Measurements from ENCODE around the gene FARP1.

FARP1 gene

GRCh38 chr13:98286799-98287198 lies 143.9 kb downstream of the FARP1 start:
- no peak for TF ChIP-seq SIN3A (IDR thresholded peaks at IDR 0.05; ENCODE audit: borderline replicate concordance, insufficient read depth, low read length)
- TF ChIP-seq FOXP2 (optimal IDR thresholded peaks at IDR 0.05; ENCODE audit: borderline replicate concordance, extremely low read depth, extremely low read length, insufficient read depth), result no peak
- TF ChIP-seq POLR2AphosphoS5 (IDR thresholded peaks at IDR 0.05; ENCODE audit: low read depth, low read length), result no peak
- TF ChIP-seq, protein P1, sequence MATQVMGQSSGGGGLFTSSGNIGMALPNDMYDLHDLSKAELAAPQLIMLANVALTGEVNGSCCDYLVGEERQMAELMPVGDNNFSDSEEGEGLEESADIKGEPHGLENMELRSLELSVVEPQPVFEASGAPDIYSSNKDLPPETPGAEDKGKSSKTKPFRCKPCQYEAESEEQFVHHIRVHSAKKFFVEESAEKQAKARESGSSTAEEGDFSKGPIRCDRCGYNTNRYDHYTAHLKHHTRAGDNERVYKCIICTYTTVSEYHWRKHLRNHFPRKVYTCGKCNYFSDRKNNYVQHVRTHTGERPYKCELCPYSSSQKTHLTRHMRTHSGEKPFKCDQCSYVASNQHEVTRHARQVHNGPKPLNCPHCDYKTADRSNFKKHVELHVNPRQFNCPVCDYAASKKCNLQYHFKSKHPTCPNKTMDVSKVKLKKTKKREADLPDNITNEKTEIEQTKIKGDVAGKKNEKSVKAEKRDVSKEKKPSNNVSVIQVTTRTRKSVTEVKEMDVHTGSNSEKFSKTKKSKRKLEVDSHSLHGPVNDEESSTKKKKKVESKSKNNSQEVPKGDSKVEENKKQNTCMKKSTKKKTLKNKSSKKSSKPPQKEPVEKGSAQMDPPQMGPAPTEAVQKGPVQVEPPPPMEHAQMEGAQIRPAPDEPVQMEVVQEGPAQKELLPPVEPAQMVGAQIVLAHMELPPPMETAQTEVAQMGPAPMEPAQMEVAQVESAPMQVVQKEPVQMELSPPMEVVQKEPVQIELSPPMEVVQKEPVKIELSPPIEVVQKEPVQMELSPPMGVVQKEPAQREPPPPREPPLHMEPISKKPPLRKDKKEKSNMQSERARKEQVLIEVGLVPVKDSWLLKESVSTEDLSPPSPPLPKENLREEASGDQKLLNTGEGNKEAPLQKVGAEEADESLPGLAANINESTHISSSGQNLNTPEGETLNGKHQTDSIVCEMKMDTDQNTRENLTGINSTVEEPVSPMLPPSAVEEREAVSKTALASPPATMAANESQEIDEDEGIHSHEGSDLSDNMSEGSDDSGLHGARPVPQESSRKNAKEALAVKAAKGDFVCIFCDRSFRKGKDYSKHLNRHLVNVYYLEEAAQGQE (IDR thresholded peaks at IDR 0.05; ENCODE audit: insufficient read depth in 1 of 2, low read depth in 2 of 2, low read length in 2 of 2), result no peak
- no peak for TF ChIP-seq TAF1 (IDR thresholded peaks at IDR 0.05; ENCODE audit: borderline replicate concordance, insufficient read depth, low read length)

- TF ChIP-seq POLR2AphosphoS5 (IDR thresholded peaks at IDR 0.05; ENCODE audit: low read depth, low read length) (no peak), SIN3A (IDR thresholded peaks at IDR 0.05; ENCODE audit: borderline replicate concordance, insufficient read depth, low read length) (no peak), TAF1 (IDR thresholded peaks at IDR 0.05; ENCODE audit: borderline replicate concordance, insufficient read depth, low read length) (no peak), FOXP2 (optimal IDR thresholded peaks at IDR 0.05; ENCODE audit: borderline replicate concordance, extremely low read depth, extremely low read length, insufficient read depth) (no peak)
- TF ChIP-seq, protein P1 (IDR thresholded peaks at IDR 0.05; ENCODE audit: insufficient read depth in 1 of 2, low read depth in 2 of 2, low read length in 2 of 2), result no peak
These were observed 145.3 kb downstream of the FARP1 start for GRCh38 chr13:98288211-98288610.

- TF ChIP-seq, protein P1 (IDR thresholded peaks at IDR 0.05; ENCODE audit: insufficient read depth in 1 of 2, low read depth in 2 of 2, low read length in 2 of 2), result no peak
- TF ChIP-seq FOXP2 (optimal IDR thresholded peaks at IDR 0.05; ENCODE audit: borderline replicate concordance, extremely low read depth, extremely low read length, insufficient read depth) (no peak), TAF1 (IDR thresholded peaks at IDR 0.05; ENCODE audit: borderline replicate concordance, insufficient read depth, low read length) (no peak), SIN3A (IDR thresholded peaks at IDR 0.05; ENCODE audit: borderline replicate concordance, insufficient read depth, low read length) (no peak), POLR2AphosphoS5 (IDR thresholded peaks at IDR 0.05; ENCODE audit: low read depth, low read length) (no peak)
These were observed 146.5 kb downstream of the FARP1 start for GRCh38 chr13:98289339-98289945.

GRCh38 chr13:98290261-98290660 lies 147.4 kb downstream of the FARP1 start:
- TF ChIP-seq TAF1 (IDR thresholded peaks at IDR 0.05; ENCODE audit: borderline replicate concordance, insufficient read depth, low read length) (no peak), POLR2AphosphoS5 (IDR thresholded peaks at IDR 0.05; ENCODE audit: low read depth, low read length) (no peak), FOXP2 (optimal IDR thresholded peaks at IDR 0.05; ENCODE audit: borderline replicate concordance, extremely low read depth, extremely low read length, insufficient read depth) (no peak), SIN3A (IDR thresholded peaks at IDR 0.05; ENCODE audit: borderline replicate concordance, insufficient read depth, low read length) (no peak)
- TF ChIP-seq, protein P1 (IDR thresholded peaks at IDR 0.05; ENCODE audit: insufficient read depth in 1 of 2, low read depth in 2 of 2, low read length in 2 of 2), result no peak

Measured in PFSK-1 (cell line).